B cell (primary cell): ENCODE measurements around the gene LRRN4CL. TPM values are rescaled to one million over a fixed set of nuclear protein-coding genes. Genes with fewer than 3 reads are reported as not detected.
A peak's percentile ranks its signal among the peaks of the same experiment; 100 is the strongest.

Source experiments
- ATAC-seq: fragments of 200-7000 bp; cut with Tn5 transposase; one replicate; pipeline ENCODE4 v1.10.0; 2021; ENCODE audit warnings: low read depth, mild to moderate bottlenecking, moderate number of reproducible peaks, moderate library complexity
- CTCF ChIA-PET: fragments of 350-600 bp; sonication (Branson Sonifier 250); formaldehyde crosslinking; loops from one replicate; lab custom pipeline; 2021; ENCODE audit warnings: antibody characterized with exemption, inconsistent platforms; lab: Charles Lee
- POLR2A ChIA-PET: fragments of 350-600 bp; sonication (Branson Sonifier 250); formaldehyde crosslinking; loops from one replicate; lab custom pipeline; 2021; ENCODE audit warnings: antibody characterized with exemption; lab: Charles Lee
- DNase-seq: peaks from one replicate; pipeline ENCODE4 v3.0.0; 2013
- H2AFZ ChIP-seq: 2 replicates; pipeline ENCODE4 v1.6.1; 2012; ENCODE audit warnings: mild to moderate bottlenecking, low read depth, low read length; ENCODE audit not compliant: insufficient read depth, poor library complexity, severe bottlenecking
- H3K27ac ChIP-seq, 2 donors: 1 replicate in 1 of 2; 2 replicates in 1 of 2; pipeline ENCODE4 v1.5.1; 2012 to 2013; ENCODE audit warnings: low read length in 2 of 2, mild to moderate bottlenecking in 2 of 2, moderate library complexity in 1 of 2
- H3K27me3 ChIP-seq, 4 experiments: fragments of 200-600 bp in 1 of 4; sonication (generic) in 1 of 4; replicated peaks in 1 of 4; 1 replicate in 2 of 4; 2 replicates in 2 of 4; pipeline versions ENCODE4 v1.6.1 to v1.7.0; 2013 to 2016; ENCODE audit warnings: low read length in 3 of 4, mild to moderate bottlenecking in 2 of 4, mixed read lengths in 1 of 4, moderate library complexity in 1 of 4; ENCODE audit not compliant: insufficient read depth in 4 of 4, control insufficient read depth in 3 of 4; ENCODE audit errors: control extremely low read depth in 1 of 4
- H3K36me3 ChIP-seq, 2 experiments: replicated peaks in 1 of 2; 1 replicate in 1 of 2; 2 replicates in 1 of 2; pipeline versions ENCODE4 v1.6.1 to v1.7.1; 2013; ENCODE audit warnings: low read length in 1 of 2; ENCODE audit not compliant: insufficient read depth in 2 of 2, control insufficient read depth in 1 of 2; ENCODE audit errors: control extremely low read depth in 1 of 2, extremely low read depth in 1 of 2
- H3K4me1 ChIP-seq, 2 donors: fragments of 200-600 bp in 1 of 2; sonication (generic) in 1 of 2; 1 replicate in 1 of 2; 2 replicates in 1 of 2; pipeline versions ENCODE4 v1.5.1 to v1.6.1; 2013 to 2017; ENCODE audit warnings: low read length in 2 of 2; ENCODE audit not compliant: control insufficient read depth in 2 of 2, insufficient read depth in 2 of 2
- H3K4me2 ChIP-seq: replicated peaks from 2 replicates; pipeline ENCODE3; 2012; ENCODE audit warnings: mild to moderate bottlenecking, low read depth, low read length; ENCODE audit not compliant: poor library complexity, severe bottlenecking
- H3K4me3 ChIP-seq, 5 experiments: fragments of 200-600 bp in 1 of 5; sonication (generic) in 1 of 5; 1 replicate in 3 of 5; 2 replicates in 2 of 5; pipeline versions ENCODE4 v1.5.1 to v1.7.0; 2011 to 2016; ENCODE audit warnings: low read length in 4 of 5, mild to moderate bottlenecking in 4 of 5, low read depth in 2 of 5, control low read depth in 1 of 5, moderate library complexity in 1 of 5; ENCODE audit not compliant: insufficient read depth in 1 of 5; ENCODE audit errors: control extremely low read depth in 1 of 5, extremely low read depth in 1 of 5
- H3K79me2 ChIP-seq: fragments of 200-600 bp; sonication (generic); one replicate; pipeline ENCODE4 v1.6.0; 2016; ENCODE audit warnings: low read length; ENCODE audit not compliant: control insufficient read depth, insufficient read depth
- H3K9ac ChIP-seq: fragments of 200-600 bp; sonication (generic); 2 replicates; pipeline ENCODE4 v1.6.1; 2017; ENCODE audit warnings: mild to moderate bottlenecking, low read length, moderate library complexity
- H3K9me3 ChIP-seq, 3 donors: one replicate each; pipeline versions ENCODE4 v1.6.1 to v1.7.1; 2013; ENCODE audit warnings: low read length in 2 of 3; ENCODE audit not compliant: control insufficient read depth in 2 of 3, insufficient read depth in 1 of 3; ENCODE audit errors: control extremely low read depth in 1 of 3
- H4K20me1 ChIP-seq: 2 replicates; pipeline ENCODE4 v1.6.0; 2012; ENCODE audit warnings: mild to moderate bottlenecking, low read length; ENCODE audit not compliant: insufficient read depth, control insufficient read depth, poor library complexity, severe bottlenecking
- H3K27ac Mint-ChIP-seq: one replicate; pipeline ENCODE4 v1.8.0; 2021; ENCODE audit warnings: mixed read lengths
- H3K27me3 Mint-ChIP-seq: one replicate; pipeline ENCODE4 v1.8.0; 2021; ENCODE audit warnings: mixed read lengths
- H3K4me1 Mint-ChIP-seq: one replicate; pipeline ENCODE4 v1.8.0; 2021; ENCODE audit warnings: mixed read lengths
- H3K4me3 Mint-ChIP-seq: one replicate; pipeline ENCODE4 v1.8.0; 2021; ENCODE audit warnings: mixed read lengths
- H3K9me3 Mint-ChIP-seq: one replicate; pipeline ENCODE4 v1.8.0; 2022; ENCODE audit warnings: mixed read lengths; ENCODE audit not compliant: insufficient read depth
- EZH2 ChIP-seq: IDR thresholded peaks from 2 replicates; pipeline ENCODE4 v1.6.1; 2012; ENCODE audit warnings: borderline replicate concordance, low read depth, mild to moderate bottlenecking, moderate library complexity, low read length; ENCODE audit not compliant: insufficient read depth, poor library complexity, severe bottlenecking
- WGBS: methylation state at CpG from one replicate; pipeline ENCODE4 v1.1.5; 2013; ENCODE audit warnings: missing lambda C conversion rate; ENCODE audit not compliant: insufficient coverage; 5-methylcytosine and 5-hydroxymethylcytosine counted together
- intact Hi-C: fragments of 100-400 bp; cut with micrococcal nuclease; formaldehyde crosslinking; loops from one replicate; pipeline ENCODE4 v1.10.0; 2022
- polyA plus RNA-seq: library from polyadenylated mRNA; depleted of rRNA; stranded (reverse); fragments of >200 nt; gene quantifications from 2 replicates; pipeline ENCODE4 v1.2.3, GENCODE V29; 2012
- total RNA-seq, 2 donors: library from RNA; stranded (reverse); fragments of 120-200 nt in 1 of 2; gene quantifications; 1 replicate in 1 of 2; 2 replicates in 1 of 2; pipeline versions ENCODE4 v1.2.3 to v1.2.4, GENCODE V29; 2013 to 2022
- TF ChIP-seq, protein P1 (sequence below): fragments of 200-600 bp; IDR thresholded peaks from one replicate; pipeline ENCODE4 v1.8.0; 2022; ENCODE audit warnings: antibody characterized with exemption, mild to moderate bottlenecking

The LRRN4CL gene
- total and polyA plus RNA-seq, 2 donors (not counting 1 experiment from before 2014, with no cell fraction given): 0.03 to 0.25 TPM

- peak overlapping the region; percentile 82 for H3K9ac ChIP-seq
- H3K27me3 Mint-ChIP-seq: no peaks in the 10 kb centered on the region
- ChIA-PET POLR2A (interaction anchor here (0.6 to 3.6 kb wide), 26 partner anchors 7 to 1543 kb away, joined by 3 to 62 read pairs (median 6); partner anchors contain the start of genes B3GAT3, BSCL2, GANAB and GNG3), CTCF (interaction anchor here (0.6 to 2.0 kb wide), 16 partner anchors 10 to 240 kb away, joined by 3 to 17 read pairs (median 5); partner anchors contain the start of genes B3GAT3, INTS5 and TUT1)
- H3K79me2 ChIP-seq: peaks cover 49% of the 10 kb centered on the region
- H3K9me3 Mint-ChIP-seq: no peaks in the 10 kb centered on the region
- H3K4me1 Mint-ChIP-seq: peaks cover 41% of the 10 kb centered on the region
- H3K27me3 ChIP-seq: no peaks in the 10 kb centered on the region
- H4K20me1 ChIP-seq: peaks cover 9% of the 10 kb centered on the region
- peaks cover 6 to 19% of the 10 kb centered on the region in 2 experiments for H3K36me3 ChIP-seq
- peak overlapping the region; percentile 56 to 98 (median 83) for H3K4me3 ChIP-seq
- H3K4me3 Mint-ChIP-seq: peak overlapping the region; percentile 97
- peak overlapping the region; percentile 78 for H3K4me2 ChIP-seq
- DNase-seq (no peak), ATAC-seq (peak; percentile 32)
- peak overlapping the region; percentile 73 to 81 for H3K27ac ChIP-seq
- no peak for TF ChIP-seq EZH2
- H3K27ac Mint-ChIP-seq: peak overlapping the region; percentile 93
- WGBS: 4% methylated on average over 35 of the region's 36 CpGs
- peaks cover 17 to 35% of the 10 kb centered on the region in 2 donors for H3K4me1 ChIP-seq
- peak overlapping the region; percentile 96 for H2AFZ ChIP-seq
- H3K9me3 ChIP-seq: no peaks in the 10 kb centered on the region
- intact Hi-C loops: loop anchor here (1.0 to 2.0 kb wide), 8 partner anchors 8 to 73 kb away; partner anchors contain the start of genes EML3, GANAB, INTS5 and LBHD1
These were observed 24.8 kb downstream of the LRRN4CL start for GRCh38 chr11:62664405-62665074.

DNA sequence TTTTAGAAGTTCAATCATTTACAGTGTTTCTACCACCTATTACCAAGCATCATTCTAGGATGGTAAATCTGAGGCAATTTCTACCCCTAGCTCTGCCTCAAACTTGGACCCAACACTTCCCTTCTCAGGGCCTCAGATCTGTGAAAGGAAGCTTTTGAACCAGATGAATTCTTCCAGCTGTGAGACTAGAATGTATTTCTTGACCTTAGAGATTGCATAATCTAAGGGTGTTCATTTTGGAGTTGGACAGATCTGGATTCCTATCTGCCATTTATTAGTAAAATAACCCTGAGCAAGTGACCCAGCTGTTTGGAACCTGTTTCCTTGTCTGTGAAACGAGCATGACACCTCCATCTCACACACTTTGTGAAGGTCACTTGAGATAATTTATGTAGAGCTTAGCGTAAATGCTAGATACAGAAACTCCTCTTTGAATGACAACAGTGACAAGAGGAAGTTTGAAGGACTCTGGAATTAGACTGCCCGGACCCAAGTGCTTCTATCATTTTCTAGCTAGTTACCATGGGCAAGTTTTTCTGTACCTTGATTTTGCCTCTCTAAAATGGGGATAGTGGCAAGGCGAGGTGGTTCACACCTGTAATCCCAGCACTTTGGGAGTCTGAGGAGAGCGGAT is 32.4 kb downstream of the LRRN4CL start:
- Histone ChIP-seq H3K4me3 (no peak overlapping the region), H3K9me3 (no peaks in the 10 kb centered on the region), H3K27me3 (no peaks in the 10 kb centered on the region), H3K9ac (no peak overlapping the region), H2AFZ (no peak overlapping the region), H3K79me2 (peaks cover 15% of the 10 kb centered on the region), H3K4me2 (no peak overlapping the region), H4K20me1 (no peaks in the 10 kb centered on the region), H3K4me1 (peaks cover 11 to 14% of the 10 kb centered on the region in 2 donors), H3K36me3 (peaks cover 0 to 2% of the 10 kb centered on the region in 2 experiments), H3K27ac (no peak overlapping the region)
- intact Hi-C loops: no loop called here
- TF ChIP-seq, protein P1, sequence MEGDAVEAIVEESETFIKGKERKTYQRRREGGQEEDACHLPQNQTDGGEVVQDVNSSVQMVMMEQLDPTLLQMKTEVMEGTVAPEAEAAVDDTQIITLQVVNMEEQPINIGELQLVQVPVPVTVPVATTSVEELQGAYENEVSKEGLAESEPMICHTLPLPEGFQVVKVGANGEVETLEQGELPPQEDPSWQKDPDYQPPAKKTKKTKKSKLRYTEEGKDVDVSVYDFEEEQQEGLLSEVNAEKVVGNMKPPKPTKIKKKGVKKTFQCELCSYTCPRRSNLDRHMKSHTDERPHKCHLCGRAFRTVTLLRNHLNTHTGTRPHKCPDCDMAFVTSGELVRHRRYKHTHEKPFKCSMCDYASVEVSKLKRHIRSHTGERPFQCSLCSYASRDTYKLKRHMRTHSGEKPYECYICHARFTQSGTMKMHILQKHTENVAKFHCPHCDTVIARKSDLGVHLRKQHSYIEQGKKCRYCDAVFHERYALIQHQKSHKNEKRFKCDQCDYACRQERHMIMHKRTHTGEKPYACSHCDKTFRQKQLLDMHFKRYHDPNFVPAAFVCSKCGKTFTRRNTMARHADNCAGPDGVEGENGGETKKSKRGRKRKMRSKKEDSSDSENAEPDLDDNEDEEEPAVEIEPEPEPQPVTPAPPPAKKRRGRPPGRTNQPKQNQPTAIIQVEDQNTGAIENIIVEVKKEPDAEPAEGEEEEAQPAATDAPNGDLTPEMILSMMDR: no peak
- TF ChIP-seq EZH2: no peak
- Mint-ChIP-seq H3K27me3 (no peaks in the 10 kb centered on the region), H3K27ac (no peak overlapping the region), H3K4me3 (no peak overlapping the region), H3K4me1 (peaks cover 16% of the 10 kb centered on the region), H3K9me3 (no peaks in the 10 kb centered on the region)
- DNase-seq (no peak), ATAC-seq (no peak)
- ChIA-PET POLR2A (interaction anchor here (0.5 to 1.4 kb wide), 4 partner anchors 9 to 134 kb away, joined by 3 to 6 read pairs (median 4); partner anchors contain the start of genes C11orf98 and CSKMT), CTCF (interaction anchor here (0.5 to 1.1 kb wide), 4 partner anchors 65 to 229 kb away, joined by 3 to 4 read pairs (median 3); partner anchors contain the start of gene TUT1)
- WGBS: 80% methylated on average over 1 of the region's 5 CpGs
